A673 (cell line): ENCODE data around the gene PTK7.

ENCODE experiments used
- EZH2 ChIP-seq: fragments of 200-600 bp; sonication (generic); IDR thresholded peaks from 2 replicates; pipeline ENCODE4 v1.6.1; 2017; ENCODE audit warnings: borderline replicate concordance, low read depth, mild to moderate bottlenecking, mixed read lengths, antibody characterized with exemption, low read length; ENCODE audit not compliant: poor library complexity, severe bottlenecking
- TF ChIP-seq, protein P1 (sequence below): fragments of 300-800, 200-600 bp; sonication (generic); conservative IDR thresholded peaks from 2 replicates; pipeline ENCODE4 v1.5.1; 2017; ENCODE audit warnings: low read depth, mild to moderate bottlenecking, antibody characterized with exemption, low read length, moderate library complexity, mixed read lengths

GRCh38 chr6:43205849-43206248 is 129.7 kb downstream of the PTK7 start:
- TF ChIP-seq, protein P1, sequence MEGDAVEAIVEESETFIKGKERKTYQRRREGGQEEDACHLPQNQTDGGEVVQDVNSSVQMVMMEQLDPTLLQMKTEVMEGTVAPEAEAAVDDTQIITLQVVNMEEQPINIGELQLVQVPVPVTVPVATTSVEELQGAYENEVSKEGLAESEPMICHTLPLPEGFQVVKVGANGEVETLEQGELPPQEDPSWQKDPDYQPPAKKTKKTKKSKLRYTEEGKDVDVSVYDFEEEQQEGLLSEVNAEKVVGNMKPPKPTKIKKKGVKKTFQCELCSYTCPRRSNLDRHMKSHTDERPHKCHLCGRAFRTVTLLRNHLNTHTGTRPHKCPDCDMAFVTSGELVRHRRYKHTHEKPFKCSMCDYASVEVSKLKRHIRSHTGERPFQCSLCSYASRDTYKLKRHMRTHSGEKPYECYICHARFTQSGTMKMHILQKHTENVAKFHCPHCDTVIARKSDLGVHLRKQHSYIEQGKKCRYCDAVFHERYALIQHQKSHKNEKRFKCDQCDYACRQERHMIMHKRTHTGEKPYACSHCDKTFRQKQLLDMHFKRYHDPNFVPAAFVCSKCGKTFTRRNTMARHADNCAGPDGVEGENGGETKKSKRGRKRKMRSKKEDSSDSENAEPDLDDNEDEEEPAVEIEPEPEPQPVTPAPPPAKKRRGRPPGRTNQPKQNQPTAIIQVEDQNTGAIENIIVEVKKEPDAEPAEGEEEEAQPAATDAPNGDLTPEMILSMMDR = no peak
- TF ChIP-seq EZH2 = no peak
